Measurements from ENCODE around the gene CAPRIN2.

The CAPRIN2 gene, protein sequence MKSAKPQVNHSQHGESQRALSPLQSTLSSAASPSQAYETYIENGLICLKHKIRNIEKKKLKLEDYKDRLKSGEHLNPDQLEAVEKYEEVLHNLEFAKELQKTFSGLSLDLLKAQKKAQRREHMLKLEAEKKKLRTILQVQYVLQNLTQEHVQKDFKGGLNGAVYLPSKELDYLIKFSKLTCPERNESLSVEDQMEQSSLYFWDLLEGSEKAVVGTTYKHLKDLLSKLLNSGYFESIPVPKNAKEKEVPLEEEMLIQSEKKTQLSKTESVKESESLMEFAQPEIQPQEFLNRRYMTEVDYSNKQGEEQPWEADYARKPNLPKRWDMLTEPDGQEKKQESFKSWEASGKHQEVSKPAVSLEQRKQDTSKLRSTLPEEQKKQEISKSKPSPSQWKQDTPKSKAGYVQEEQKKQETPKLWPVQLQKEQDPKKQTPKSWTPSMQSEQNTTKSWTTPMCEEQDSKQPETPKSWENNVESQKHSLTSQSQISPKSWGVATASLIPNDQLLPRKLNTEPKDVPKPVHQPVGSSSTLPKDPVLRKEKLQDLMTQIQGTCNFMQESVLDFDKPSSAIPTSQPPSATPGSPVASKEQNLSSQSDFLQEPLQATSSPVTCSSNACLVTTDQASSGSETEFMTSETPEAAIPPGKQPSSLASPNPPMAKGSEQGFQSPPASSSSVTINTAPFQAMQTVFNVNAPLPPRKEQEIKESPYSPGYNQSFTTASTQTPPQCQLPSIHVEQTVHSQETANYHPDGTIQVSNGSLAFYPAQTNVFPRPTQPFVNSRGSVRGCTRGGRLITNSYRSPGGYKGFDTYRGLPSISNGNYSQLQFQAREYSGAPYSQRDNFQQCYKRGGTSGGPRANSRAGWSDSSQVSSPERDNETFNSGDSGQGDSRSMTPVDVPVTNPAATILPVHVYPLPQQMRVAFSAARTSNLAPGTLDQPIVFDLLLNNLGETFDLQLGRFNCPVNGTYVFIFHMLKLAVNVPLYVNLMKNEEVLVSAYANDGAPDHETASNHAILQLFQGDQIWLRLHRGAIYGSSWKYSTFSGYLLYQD

GRCh38 chr12:30754750-30755394, at the start of gene CAPRIN2:
CAPRIN2 (minus strand) TSS chr12:30754951; CDS start chr12:30753520, 1,431 bp downstream.
- DNase-seq = peak; percentile 91

DNA sequence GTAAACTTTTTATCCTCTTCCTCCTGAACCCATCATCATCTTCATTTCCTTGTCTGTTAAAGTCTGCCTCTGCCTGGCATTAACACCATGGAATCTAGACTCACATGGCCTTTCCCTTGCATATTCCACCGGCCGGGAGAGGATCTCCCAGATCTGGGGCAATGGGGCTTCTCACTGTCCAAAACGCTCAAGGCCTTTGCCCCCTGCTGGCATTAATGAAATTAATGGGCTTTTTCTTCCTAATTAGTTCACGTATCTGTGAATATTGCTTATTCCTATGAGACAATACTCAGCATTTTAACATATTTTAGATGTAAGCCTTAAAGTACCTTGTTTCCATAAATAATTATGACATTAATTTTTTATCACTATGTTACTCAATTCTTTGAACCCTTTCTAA, 42.9 kb upstream of the CAPRIN2 start:
- DNase-seq = no peak

- DNase-seq = no peak
Observed at GRCh38 chr12:30796891-30797371, 42.2 kb upstream of the CAPRIN2 start.

- no peak for DNase-seq
Observed at GRCh38 chr12:30796313-30796780, 41.6 kb upstream of the CAPRIN2 start.

GRCh38 chr12:30795410-30796312, 40.9 kb upstream of the CAPRIN2 start:
- DNase-seq = no peak

DNA sequence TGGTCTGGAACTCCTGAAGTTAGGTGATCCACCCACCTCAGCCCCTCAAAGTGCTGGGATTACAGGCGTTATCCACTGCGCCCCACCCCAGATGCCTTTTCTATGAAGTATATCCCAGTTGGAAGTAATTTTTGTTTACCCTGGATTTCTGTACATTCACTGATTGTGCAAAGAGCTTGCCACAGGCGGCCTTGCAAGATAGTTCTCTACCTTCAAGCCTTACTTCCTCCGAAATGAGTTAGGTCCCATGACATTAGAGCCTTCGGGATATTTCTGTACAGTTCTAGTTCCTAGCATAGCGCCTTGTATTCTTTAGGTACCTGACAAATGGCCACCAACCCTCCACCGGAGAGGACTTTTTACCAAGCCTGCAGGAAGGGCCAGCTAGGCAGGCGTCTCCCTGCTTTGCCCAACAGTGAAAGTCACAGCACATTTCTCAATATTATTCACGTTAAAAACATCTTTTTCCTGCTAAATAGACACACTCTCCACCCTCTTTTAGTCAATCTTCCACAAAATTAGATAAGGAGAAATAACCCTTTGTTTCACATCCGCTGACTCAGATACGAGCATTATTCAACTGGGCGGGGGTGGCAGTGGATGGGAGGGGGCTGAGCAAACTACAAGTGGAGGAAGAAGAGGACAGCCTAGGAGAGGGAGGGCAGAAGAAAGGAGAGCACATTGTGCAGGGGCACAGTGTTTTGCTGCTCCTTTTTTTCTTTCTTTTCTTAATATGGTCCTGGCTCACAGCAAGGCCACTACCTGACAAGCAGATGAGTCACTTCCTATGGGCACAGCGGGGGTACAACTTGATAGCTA, 40.0 kb upstream of the CAPRIN2 start:
- no peak for DNase-seq

GRCh38 chr12:30794020-30794419, 39.3 kb upstream of the CAPRIN2 start:
- no peak for DNase-seq

DNA sequence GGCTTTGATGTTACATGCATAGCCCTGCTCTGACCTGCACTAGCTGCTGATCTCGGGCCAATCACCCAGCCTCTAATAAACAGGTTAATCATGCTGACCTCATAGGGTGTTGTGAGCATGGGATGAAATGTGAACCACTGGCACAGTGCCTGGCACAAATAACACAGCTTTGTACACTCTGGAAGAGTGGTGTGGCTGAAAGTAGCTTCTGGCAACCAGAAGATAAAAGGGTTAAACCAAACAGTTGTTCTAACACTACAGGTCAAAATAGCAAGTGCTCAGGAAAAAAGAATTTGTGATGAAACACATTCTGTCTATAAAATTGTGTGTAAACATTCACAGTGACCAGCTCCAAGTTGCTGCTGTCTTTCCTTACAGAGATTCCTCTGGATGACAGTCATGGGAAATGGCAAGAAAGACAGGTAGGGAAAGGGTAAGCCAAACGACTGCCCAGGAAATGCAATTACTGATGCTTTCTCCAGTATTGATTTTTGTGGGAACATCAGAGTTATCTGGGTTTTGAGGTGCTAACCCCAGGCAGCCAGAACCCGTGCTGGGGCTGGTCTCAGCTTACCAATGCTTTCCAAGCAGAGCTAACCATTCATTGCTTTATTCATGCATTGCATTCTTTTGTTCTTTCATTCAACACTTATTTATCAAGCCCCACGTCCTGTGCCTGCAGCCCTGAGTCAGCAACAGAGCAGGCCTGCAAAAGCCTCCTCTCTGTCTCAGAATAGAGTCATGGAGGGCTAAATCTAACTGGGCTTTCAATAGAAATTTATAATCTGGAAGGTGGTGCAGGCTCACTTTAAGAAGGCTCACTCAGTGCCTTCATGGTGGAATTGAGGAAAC, 38.1 kb upstream of the CAPRIN2 start:
- DNase-seq = no peak

DNA sequence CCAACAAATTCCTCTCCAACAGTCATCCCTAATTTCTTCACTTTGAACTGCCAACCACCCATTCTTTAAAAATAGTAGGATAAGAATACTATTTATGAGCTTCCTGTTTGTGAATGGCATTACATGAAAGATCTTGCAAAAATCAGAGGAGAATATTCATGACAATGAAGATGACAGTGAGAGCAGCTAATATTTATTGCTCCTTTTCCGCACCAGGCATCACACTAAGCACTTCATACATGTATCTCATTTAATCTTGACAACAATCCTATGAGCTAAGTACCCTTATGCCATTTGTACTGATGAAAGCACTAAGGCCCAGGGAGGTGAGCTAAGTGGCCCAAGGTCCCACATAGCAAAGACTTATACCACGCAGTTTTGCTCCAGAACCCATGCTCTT, 37.3 kb upstream of the CAPRIN2 start:
- no peak for DNase-seq

- no peak for DNase-seq
Observed at GRCh38 chr12:30788754-30789153, 34.0 kb upstream of the CAPRIN2 start.

DNA sequence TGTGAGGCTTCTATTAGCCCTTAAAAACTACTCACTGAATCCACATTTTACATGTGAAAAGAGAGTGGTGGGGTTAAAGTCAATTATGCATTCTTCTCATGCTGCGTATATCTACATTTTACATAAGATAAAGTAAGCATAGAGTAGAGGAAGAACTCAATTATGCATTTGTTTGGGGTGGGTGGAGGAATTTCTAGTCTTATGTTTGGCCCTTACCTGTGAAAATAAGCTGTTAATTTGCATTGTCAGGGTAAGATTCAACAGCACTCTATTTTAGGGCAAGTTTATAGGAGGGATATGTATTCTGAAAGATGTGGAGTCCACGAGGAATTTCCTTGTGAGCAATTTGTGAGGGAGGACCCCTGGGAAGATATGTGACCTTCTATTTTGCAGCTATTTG, 30.9 kb upstream of the CAPRIN2 start:
- no peak for DNase-seq

- no peak for DNase-seq
Observed at GRCh38 chr12:30784508-30784907, 29.8 kb upstream of the CAPRIN2 start.

DNA sequence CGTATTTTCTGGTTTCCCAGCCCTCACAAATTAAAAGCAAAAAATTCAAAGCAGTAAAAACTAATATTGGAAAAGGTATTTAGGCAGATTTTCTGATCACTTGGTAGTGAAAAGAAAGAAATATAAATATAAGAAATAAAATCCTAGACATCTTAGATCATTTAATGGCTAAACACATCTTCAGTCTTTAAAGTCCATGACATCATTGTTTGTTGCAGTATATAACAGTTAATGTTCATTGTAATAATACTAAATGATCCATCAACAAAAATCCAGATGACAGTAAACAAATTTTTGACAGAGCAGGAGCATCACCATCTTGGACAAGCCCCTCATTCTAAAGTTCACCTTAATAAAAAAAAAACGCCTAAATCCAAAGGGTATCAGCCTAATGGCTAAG, 29.2 kb upstream of the CAPRIN2 start:
- no peak for DNase-seq

DNA sequence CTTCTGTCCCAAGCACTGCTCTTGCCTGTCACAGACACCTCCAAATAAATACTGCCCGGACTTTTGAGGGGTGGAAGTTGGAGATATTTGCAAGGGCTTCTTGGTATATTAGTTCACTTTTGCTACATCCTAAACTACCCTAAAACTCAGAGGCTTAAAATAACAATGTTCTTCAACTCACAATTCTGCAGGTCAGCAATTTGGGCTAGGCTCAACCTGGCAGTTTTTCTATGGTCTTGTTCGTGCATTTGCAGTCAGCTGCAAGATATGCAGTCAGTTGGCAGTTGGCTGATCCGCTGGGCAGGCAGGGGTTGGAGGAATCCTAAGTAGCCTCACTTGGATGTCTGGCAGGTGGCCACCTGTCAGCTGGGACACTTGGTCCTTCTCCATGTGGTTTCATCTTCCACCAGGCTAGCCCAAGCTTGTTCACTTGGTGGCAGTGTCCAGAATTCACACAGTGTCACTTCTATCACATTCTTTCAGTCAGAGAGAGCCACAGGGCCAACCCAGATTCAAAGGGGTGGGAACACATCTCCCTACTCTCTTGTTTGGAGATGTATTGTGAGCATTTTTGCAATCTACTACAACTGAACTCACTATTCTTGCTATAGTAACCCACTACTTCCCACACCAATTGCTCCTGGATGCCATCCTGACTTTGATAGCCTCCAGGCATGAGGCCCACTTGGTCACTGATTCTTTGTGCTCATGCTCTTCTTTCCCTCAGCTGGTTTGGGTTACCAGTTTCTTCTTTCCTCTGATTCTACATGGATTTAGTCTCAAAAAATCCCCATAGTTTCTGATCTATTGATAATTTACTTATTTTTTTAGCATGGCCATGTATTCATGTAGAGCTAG, 27.8 kb upstream of the CAPRIN2 start:
- no peak for DNase-seq

DNA sequence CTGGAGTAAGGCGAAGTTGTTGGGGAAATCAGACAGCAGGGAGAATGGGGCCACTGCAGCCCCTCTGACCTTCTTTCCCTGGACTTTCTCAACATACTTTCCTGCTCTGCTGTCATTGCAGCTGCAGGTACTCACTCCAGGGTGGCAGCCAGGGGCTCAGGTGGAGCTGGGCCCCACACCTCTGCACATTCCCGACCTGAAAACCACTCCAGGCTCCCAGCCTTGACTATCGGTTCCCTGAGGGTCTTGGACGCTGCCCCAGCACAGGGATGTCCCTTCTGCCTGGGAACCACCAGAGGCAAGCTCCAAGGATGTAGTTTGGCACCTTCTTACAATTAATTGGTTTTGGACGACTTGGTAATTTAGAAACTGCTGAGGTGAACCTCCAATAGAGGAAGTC, 24.8 kb upstream of the CAPRIN2 start:
- no peak for DNase-seq

GRCh38 chr12:30779178-30779577, 24.4 kb upstream of the CAPRIN2 start:
- no peak for DNase-seq

DNA sequence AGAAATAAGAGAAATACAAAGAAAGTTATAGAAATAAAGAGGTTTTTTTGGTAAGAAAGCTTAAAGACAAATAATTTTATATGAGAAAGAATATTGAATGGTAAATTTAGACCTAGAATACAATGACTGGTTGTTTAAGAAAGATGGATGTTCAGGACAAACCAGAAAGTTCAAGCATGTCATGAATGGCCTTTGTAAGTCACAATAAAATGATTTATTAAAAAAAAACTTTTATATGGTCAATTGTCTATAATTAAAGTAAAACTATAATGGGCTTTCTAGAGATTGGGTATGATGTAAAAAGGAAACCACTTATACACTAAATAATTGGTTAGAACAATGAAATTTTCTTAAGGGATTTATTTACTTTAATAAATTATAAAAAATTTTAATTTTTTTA, 19.8 kb upstream of the CAPRIN2 start:
- no peak for DNase-seq

GRCh38 chr12:30769802-30770201, 15.1 kb upstream of the CAPRIN2 start:
- no peak for DNase-seq

- DNase-seq = no peak
Observed at GRCh38 chr12:30764251-30764650, 9.5 kb upstream of the CAPRIN2 start.

Measured in activated CD4-positive, alpha-beta T cell treated with anti-CD3 and anti-CD28 coated beads for 1 hour (primary cell).